NT2/D1 (cell line): ENCODE measurements around the gene LNP1.

Experiments
- SUZ12 ChIP-seq: IDR thresholded peaks from 2 replicates; pipeline ENCODE4 v1.6.1; 2011; ENCODE audit not compliant: insufficient read length, insufficient read depth; ENCODE audit errors: extremely low read depth
- YY1 ChIP-seq: IDR thresholded peaks from 2 replicates; pipeline ENCODE4 v1.6.1; 2011; ENCODE audit not compliant: insufficient read length, insufficient read depth
- ZNF274 ChIP-seq: IDR thresholded peaks from 2 replicates; pipeline ENCODE4 v1.6.1; 2011; ENCODE audit warnings: mild to moderate bottlenecking, low read depth, low read length

- TF ChIP-seq ZNF274 (no peak), YY1 (no peak), SUZ12 (no peak)
These were observed 19.5 kb downstream of the LNP1 start for GRCh38 chr3:100420885-100421284.
